Spinal cord (tissue), 10 donors: ENCODE results near the gene AUTS2. TPM values are rescaled to one million over a fixed set of nuclear protein-coding genes. Genes with fewer than 3 reads are reported as not detected.

Experiments used
- DNase-seq, 6 donors: peaks; one replicate each; pipeline versions ENCODE4 v3.0.0 to v3.0.0-alpha.2; 2013 to 2015; ENCODE audit warnings: low spot score in 6 of 6, low read depth in 4 of 6
- H3K27ac ChIP-seq: one replicate; pipeline ENCODE4 v1.5.1; 2013; ENCODE audit warnings: low read depth, low read length, control low read depth
- H3K27me3 ChIP-seq: one replicate; pipeline ENCODE4 v1.6.1; 2013; ENCODE audit warnings: low read length; ENCODE audit not compliant: control insufficient read depth, insufficient read depth
- H3K36me3 ChIP-seq: one replicate; pipeline ENCODE4 v1.6.1; 2013; ENCODE audit warnings: low read length; ENCODE audit not compliant: control insufficient read depth, insufficient read depth
- H3K4me1 ChIP-seq: one replicate; pipeline ENCODE4 v1.6.1; 2013; ENCODE audit warnings: low read length; ENCODE audit not compliant: control insufficient read depth, insufficient read depth
- H3K4me3 ChIP-seq: one replicate; pipeline ENCODE4 v1.5.1; 2013; ENCODE audit warnings: low read depth, low read length, control low read depth
- H3K9me3 ChIP-seq: one replicate; pipeline ENCODE4 v1.6.1; 2013; ENCODE audit warnings: low read length; ENCODE audit not compliant: control insufficient read depth, insufficient read depth
- WGBS: methylation state at CpG from one replicate; pipeline ENCODE4 v1.1.5; 2013; ENCODE audit warnings: missing lambda C conversion rate; ENCODE audit not compliant: insufficient coverage; 5-methylcytosine and 5-hydroxymethylcytosine counted together
- polyA plus RNA-seq, 2 donors: library from polyadenylated mRNA; unstranded; fragments of 120-200 nt; gene quantifications; one replicate each; pipeline ENCODE4 v1.2.1, GENCODE V29; 2013; ENCODE audit not compliant: insufficient read length in 2 of 2
- total RNA-seq, 2 donors: library from RNA; depleted of rRNA in 1 of 2; stranded (reverse); fragments of 120-200 nt in 1 of 2; fragments of >200 nt in 1 of 2; gene quantifications; one replicate each; pipeline versions ENCODE4 v1.2.3 to v1.2.4, GENCODE V29; 2013 to 2014
- donor health status: healthy.

AUTS2 gene
- total and polyA plus RNA-seq, 4 donors, result 56.2 to 214 (median 135) TPM

GRCh38 chr7:70479153-70480021 lies 881.1 kb downstream of the AUTS2 start:
- no peaks in the 10 kb centered on the region for H3K9me3 ChIP-seq
- WGBS, result 96% methylated on average over 7 of the region's 15 CpGs
- H3K4me1 ChIP-seq, result no peaks in the 10 kb centered on the region
- DNase-seq, result no peak
- no peaks in the 10 kb centered on the region for H3K27me3 ChIP-seq
- H3K4me3 ChIP-seq, result no peak overlapping the region
- no peak overlapping the region for H3K27ac ChIP-seq
- H3K36me3 ChIP-seq, result no peaks in the 10 kb centered on the region

- Histone ChIP-seq H3K4me1 (no peaks in the 10 kb centered on the region), H3K27ac (no peak overlapping the region), H3K4me3 (no peak overlapping the region), H3K9me3 (no peaks in the 10 kb centered on the region), H3K27me3 (no peaks in the 10 kb centered on the region), H3K36me3 (no peaks in the 10 kb centered on the region)
- WGBS, result 96% methylated on average over 8 of the region's 8 CpGs
- DNase-seq, result no peak
These were observed 882.8 kb downstream of the AUTS2 start for GRCh38 chr7:70480927-70481569.

GRCh38 chr7:70481570-70482123 lies 883.4 kb downstream of the AUTS2 start:
- DNase-seq, result peak in 1 of 6 donors; percentile 72

GRCh38 chr7:70484255-70484654 lies 886.0 kb downstream of the AUTS2 start:
- Histone ChIP-seq H3K27me3 (no peaks in the 10 kb centered on the region), H3K36me3 (no peaks in the 10 kb centered on the region), H3K9me3 (no peaks in the 10 kb centered on the region), H3K4me1 (peaks cover 15% of the 10 kb centered on the region), H3K4me3 (no peak overlapping the region), H3K27ac (no peak overlapping the region)
- WGBS, result no CpG with 5 or more reads among the region's 3 CpGs
- no peak for DNase-seq

More at GRCh38 chr7:70481570-70482123, 883.4 kb downstream of the AUTS2 start:
- WGBS, result 73% methylated on average over 4 of the region's 8 CpGs
- Histone ChIP-seq H3K4me1 (no peaks in the 10 kb centered on the region), H3K4me3 (no peak overlapping the region), H3K36me3 (no peaks in the 10 kb centered on the region), H3K27ac (no peak overlapping the region), H3K9me3 (no peaks in the 10 kb centered on the region), H3K27me3 (no peaks in the 10 kb centered on the region)

GRCh38 chr7:70486977-70487376 lies 888.7 kb downstream of the AUTS2 start:
- Histone ChIP-seq H3K27me3 (no peaks in the 10 kb centered on the region), H3K4me1 (peaks cover 15% of the 10 kb centered on the region), H3K27ac (no peak overlapping the region), H3K36me3 (no peaks in the 10 kb centered on the region), H3K4me3 (no peak overlapping the region), H3K9me3 (no peaks in the 10 kb centered on the region)
- no peak for DNase-seq
- WGBS, result no CpG with 5 or more reads among the region's 7 CpGs

GRCh38 chr7:70487428-70487827 lies 889.2 kb downstream of the AUTS2 start:
- WGBS, result 66% methylated on average over 10 of the region's 10 CpGs
- Histone ChIP-seq H3K4me1 (peaks cover 15% of the 10 kb centered on the region), H3K27me3 (no peaks in the 10 kb centered on the region), H3K36me3 (no peaks in the 10 kb centered on the region), H3K4me3 (no peak overlapping the region), H3K9me3 (no peaks in the 10 kb centered on the region), H3K27ac (no peak overlapping the region)
- DNase-seq, result peak in 4 of 6 donors; percentile 40 to 98 (median 68)

- no peak for DNase-seq
- no peak overlapping the region for H3K4me3 ChIP-seq
- H3K4me1 ChIP-seq, result peaks cover 15% of the 10 kb centered on the region
- 85% methylated on average over 13 of the region's 13 CpGs for WGBS
- no peaks in the 10 kb centered on the region for H3K36me3 ChIP-seq
- H3K9me3 ChIP-seq, result no peaks in the 10 kb centered on the region
- no peaks in the 10 kb centered on the region for H3K27me3 ChIP-seq
- H3K27ac ChIP-seq, result no peak overlapping the region
These were observed 889.6 kb downstream of the AUTS2 start for GRCh38 chr7:70487886-70488285.

GRCh38 chr7:70489813-70490212 lies 891.5 kb downstream of the AUTS2 start:
- no peak for DNase-seq
- Histone ChIP-seq H3K4me1 (peaks cover 15% of the 10 kb centered on the region), H3K36me3 (no peaks in the 10 kb centered on the region), H3K4me3 (no peak overlapping the region), H3K27ac (no peak overlapping the region), H3K27me3 (no peaks in the 10 kb centered on the region), H3K9me3 (no peaks in the 10 kb centered on the region)
- no CpG with 5 or more reads among the region's 1 CpG for WGBS

GRCh38 chr7:70492625-70493024 lies 894.4 kb downstream of the AUTS2 start:
- H3K9me3 ChIP-seq, result no peaks in the 10 kb centered on the region
- no peaks in the 10 kb centered on the region for H3K27me3 ChIP-seq
- peaks cover 8% of the 10 kb centered on the region for H3K4me1 ChIP-seq
- H3K36me3 ChIP-seq, result peaks cover 5% of the 10 kb centered on the region
- no peak overlapping the region for H3K4me3 ChIP-seq
- H3K27ac ChIP-seq, result no peak overlapping the region
- WGBS, result 39% methylated on average over 4 of the region's 7 CpGs
- DNase-seq, result peak in 2 of 6 donors; percentile 67 to 81
